ENCODE data around the gene TIAM2.
"Not testable (repeated sequence)": the region's sequence is repeated elsewhere in the genome, so short reads cannot be mapped to it uniquely, and the experiment has no call there.

The TIAM2 gene

DNA sequence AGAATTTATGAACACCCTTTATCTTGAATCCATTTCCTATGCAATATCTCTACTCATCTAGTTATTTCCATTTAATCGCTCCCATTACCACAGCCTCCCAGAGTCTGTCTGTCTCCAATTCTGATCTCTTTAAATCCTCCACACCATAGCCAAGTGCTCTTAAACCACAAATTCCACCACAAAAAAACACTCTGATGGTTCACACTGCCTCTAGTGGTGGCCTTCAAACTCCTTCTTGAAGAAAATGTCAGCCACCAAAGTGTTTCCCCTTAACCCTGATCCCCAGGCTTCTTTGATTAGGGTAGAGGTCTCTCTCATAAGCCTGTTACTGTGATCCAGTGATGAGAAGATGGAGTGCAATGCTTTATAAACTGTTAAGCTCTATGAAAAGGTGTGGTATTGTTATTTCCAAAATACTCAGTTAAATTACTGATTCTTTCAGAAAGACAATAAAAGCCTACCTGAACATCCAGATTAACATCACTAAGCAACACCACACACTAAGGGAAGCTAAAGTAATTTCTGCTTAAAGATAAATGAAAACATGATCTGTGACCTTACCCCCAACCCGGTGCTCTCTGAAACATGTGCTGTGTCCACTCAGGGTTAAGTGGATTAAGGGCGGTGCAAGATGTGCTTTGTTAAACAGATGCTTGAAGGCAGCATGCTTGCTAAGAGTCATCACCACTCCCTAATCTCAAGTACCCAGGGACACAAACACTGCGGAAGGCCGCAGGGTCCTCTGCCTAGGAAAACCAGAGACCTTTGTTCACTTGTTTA is 273.2 kb downstream of the TIAM2 start:
- DNase-seq, result not testable (repeated sequence)

DNA sequence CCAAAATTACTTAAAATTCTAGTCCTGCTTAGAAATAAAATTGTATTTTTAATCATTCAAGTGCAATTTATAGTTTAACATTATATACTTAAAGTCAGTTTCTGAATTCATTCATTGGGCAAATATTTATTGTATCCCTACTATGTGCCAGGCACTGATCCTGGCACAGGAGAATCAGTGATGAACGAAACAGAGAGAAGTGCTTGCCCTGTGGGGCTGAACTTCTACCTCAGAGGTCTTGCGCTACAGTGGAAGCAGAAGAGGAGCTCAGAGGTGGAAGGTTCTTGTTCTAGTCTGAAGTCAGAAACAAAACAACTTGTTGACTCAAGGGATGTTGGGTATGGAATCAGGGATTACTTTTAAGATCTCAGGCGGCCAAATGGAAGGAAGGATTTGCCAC is 274.6 kb downstream of the TIAM2 start:
- no peak for DNase-seq

DNA sequence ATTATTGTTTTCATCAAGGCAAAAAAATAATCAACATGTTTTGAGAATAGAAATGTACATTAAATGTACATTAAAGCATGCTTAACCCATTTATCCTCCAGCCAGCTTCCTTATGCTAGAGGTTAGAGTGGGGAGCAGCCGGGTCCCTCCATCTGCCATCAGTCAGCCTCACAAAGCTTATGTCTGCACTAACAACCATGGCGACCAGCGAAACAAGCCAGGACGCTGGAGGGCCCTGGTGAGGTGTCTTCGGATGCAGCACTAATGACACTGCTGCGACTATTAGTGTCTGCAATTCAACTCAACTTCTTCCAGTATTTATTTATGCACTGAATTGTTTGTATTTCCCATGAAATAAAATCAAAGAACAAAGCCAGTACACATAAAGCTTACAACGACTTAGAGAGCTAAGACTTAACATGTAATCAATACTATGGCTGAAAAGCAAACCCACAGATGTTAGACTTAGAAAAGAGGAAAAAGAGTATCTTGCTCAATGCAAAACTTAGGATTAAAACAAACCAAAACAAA is 275.5 kb downstream of the TIAM2 start:
- no peak for DNase-seq

DNA sequence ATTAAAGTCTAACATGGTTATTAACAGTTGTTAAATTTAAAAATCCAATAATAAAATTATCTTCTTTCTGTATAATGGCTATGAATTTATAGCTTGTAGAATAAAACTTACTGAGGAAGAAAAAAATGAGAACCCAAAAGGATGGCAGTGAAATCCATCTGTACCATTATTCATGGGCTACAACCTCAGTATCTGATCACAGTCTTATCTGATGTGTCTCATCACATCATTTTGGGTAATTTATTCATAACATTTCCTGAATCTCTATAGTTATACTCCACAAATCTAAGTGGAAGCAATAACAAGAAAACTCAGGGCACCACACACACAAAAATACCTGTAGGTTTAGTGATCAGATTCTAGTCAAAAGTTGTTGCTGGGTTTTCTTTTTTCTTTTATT is 276.0 kb downstream of the TIAM2 start:
- DNase-seq, result no peak

DNA sequence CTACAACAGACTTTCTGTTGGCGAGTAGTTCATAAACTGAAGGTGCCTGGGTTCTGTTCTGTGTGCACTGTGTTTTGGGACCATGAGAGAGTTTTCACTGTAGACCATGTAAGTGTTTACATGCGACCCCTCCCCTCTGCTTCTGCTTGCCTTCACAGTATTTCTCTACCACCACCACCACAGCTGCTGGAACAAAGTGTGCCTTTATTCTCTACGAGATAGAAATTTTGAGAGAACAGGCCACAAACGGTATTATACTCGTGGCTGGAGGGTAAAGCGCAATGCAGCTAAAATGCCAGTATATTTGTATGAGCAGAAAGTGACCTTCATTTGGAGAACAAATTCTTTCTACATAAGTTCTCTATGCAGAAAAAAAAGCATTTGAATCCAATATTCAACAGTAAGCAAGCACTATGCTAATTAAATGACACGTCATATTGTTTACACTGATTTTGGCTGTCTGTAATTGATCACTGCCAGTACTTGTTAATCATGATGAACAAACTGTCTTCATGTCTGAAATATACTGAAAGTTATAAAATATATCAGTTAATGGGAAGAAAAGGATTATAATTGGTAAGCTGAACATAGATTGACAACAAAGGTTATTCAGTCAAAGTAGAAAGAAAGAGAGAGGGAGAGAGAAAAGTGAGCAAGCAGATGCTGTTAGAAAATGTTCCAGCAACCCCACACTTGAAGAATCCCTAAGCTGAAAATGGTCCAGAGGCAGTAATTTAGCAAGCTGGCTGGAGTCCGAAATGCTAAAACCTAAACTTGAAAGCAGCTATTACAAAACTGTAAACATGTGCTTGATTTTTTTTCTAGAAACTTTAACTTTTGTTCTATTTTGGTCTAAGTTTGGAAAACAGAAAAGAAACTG is 277.5 kb downstream of the TIAM2 start:
- DNase-seq, result no peak

DNA sequence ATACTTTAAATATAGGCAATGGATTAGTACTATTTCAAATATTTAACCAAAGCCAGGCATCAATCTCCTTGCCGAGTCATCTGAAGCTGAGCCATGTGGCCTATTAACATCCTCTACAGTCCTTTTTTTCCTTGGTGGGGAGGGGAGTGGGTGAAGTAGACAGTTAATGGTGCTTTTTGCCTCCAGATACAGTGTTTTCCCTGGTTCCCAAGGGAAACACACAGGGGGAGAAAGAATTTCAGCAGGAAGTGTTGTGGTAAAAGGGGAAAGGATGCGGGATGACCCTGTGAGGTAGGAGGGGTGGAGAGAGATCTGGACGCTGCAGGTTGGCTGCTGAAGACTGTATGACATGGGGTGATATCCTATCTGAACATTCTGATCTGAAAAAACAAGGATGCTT is 278.3 kb downstream of the TIAM2 start:
- no peak for DNase-seq

DNA sequence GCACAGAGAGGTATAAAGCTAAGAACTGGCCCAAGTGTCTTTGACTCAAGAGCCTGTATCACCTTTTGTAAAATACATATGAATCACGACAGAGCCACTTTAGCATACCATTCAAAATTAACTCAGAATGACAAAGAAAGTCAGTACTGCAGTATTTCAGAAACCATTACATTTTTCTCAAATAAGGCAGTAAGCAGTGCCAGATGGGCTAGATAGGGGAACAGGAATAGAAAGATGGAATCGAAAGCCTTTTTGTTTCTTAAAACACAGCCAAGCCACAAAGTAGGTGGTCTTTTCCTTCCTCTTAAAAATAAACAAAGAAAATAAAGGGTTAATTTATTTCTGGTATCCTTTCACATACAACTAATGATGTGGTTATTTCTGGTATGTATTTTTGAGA is 279.0 kb downstream of the TIAM2 start:
- no peak for DNase-seq

DNA sequence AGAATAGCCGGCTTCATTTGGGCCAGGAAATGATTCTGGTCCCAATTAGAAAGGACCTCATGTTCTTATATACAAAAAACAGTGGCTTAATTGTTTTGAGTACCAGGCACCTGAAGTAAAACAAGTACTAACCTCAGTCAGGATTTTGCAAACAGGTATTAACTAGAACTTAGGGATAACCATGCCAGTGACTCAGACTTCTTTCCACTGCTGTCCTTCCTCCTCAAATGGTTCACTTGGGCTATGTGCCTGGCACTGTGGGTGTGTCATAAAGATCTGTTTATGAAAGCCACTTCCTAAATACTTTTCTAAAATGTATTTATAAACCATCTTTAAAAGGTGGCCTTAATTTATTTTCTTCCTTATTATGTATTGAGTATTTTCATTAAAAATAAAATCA is 279.4 kb downstream of the TIAM2 start:
- no peak for DNase-seq

DNA sequence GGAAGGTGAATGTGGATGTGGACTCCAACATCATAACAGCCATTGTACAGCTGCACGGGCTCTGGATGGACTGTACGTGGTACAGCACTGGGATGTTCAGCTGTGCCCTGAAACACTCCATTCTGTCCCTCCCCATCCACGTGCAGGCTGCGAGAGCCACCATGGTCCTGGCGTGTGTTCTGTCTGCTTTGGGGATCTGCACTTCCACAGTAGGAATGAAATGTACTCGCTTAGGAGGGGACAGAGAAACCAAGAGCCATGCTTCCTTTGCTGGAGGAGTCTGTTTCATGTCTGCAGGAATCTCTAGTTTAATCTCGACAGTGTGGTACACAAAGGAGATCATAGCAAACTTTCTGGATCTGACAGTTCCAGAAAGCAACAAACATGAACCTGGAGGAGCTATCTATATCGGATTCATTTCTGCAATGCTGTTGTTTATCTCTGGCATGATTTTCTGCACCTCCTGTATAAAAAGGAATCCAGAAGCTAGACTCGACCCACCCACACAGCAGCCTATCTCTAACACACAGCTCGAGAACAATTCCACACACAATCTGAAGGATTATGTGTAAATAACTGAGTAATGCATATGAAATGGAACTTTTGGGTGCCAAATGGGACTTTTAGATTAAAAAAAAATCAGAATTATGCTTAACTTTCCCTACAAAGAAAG is 280.8 kb downstream of the TIAM2 start:
- no peak for DNase-seq

DNA sequence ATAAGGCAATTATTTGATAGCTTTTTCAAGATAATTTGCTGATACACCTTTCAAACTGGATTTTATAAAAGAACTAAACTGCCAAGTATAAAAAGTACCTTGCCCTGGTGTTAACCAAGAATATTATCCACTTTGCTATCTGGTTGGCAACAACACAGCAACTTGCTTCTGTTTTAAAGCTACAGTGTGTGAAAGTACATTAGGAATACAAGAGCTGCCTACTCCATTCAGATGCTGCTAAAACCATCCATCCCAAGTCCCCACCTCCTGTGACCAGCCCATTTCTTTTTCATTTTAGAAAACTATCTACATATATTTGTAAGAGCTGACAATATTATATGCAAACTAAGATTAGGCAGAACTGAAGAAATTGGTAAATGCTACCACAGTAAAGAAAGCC is 281.5 kb downstream of the TIAM2 start:
- no peak for DNase-seq

DNA sequence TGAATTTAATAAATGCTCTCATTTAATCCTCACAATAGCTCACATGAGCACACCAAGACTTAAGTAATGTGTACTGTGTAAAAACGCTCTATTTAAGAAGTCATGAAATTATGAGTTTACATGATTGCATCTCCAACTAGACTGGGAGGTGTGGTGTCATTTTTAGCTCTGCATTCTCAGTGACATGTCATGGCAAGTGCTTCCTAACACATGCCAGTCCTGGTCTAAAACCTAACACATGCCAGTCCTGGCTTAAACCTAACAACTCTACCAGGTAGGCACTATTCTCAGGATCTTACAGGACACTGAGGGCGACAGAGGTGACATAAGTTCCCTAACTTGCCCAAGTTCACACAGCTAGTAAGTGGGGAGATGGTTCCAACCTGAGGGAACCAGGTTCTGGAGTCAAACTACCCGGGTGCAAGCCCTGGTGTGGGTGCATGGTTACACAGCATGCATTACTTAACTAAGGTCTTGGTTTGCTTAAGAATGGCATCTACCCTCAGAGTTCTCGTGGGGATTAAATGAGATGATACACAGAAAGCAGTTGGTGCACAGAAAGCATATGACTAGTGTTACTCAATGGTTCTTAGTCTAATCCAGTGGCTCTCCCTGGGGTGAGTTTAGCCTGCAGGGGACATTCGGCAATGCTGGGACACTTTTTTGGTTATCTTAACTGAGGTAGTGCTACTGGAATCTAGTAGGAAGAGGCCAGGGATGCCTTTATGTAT is 283.4 kb downstream of the TIAM2 start:
- no peak for DNase-seq

DNA sequence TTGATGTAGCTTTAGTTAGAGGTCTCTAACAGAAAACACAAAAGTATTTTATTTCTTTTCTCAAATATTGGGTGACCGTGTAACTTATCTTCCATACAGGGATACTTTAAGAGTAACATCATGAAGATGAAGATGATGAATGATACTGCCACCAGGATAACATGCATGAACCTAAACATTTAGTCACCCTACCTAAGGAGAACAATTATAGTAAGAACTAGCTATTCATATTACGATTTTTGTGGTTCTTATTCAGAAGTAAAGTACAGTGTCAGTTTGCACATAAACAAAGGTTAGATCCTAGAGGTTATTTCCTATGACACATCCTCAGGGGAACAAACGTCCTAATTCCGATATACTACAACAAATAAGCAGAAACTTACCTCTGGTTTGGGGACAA is 289.7 kb downstream of the TIAM2 start:
- DNase-seq, result no peak

DNA sequence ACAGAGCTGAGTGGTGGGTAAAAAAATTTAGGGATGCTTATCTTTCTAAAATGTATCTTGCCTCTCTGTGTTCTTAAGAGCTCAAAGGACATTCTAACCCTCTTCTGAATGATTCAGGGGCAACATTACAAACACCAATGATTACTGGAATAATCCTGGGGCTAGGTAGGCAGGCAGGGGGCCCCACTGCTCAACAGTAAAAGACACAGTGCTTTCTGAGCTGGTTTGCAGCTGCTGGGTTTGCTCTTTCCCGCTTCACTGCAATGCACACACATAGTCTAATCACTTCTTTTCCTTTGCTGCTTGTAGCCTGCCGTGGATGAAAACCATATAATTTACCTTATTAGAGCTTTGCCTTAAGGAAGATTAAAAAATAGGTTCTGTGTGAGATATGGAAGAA is 292.6 kb downstream of the TIAM2 start:
- no peak for DNase-seq

DNA sequence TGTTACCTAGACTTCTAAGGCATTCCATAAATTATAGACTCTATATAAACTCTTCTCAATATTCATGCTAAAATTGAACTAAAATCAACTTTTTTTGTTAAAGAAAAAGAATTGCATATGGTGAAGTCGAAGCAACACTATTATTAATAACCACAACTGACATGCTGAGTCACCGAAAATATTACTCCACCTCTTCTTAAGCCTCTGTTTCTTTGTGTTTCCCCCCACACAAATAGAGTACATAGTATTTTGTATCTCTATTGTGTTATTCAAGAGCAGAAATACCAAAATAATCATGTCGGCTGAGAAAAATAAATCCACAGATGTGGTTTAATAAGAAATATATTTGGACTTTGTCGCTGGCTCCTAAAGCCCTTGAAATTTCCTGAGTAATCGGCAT is 295.4 kb downstream of the TIAM2 start:
- DNase-seq, result no peak

DNA sequence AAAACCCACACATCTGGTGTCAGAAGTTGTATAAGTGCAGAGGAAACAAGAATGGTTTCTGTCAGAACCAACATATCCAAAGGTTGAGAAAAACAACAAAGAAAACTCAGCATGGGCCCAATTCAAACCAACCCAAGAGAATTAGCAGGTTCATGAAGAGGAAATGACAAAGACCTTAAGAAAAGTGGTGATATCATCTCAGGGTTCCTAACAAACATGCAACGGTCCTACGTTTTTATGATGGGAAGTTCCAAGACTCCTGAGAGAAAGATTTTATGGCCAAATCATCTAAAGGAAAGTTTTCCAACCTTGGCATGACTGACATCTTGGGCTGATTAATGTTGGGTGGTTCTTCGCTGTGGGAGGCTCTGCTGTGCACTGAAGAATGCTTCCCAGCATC is 296.2 kb downstream of the TIAM2 start:
- DNase-seq, result no peak

DNA sequence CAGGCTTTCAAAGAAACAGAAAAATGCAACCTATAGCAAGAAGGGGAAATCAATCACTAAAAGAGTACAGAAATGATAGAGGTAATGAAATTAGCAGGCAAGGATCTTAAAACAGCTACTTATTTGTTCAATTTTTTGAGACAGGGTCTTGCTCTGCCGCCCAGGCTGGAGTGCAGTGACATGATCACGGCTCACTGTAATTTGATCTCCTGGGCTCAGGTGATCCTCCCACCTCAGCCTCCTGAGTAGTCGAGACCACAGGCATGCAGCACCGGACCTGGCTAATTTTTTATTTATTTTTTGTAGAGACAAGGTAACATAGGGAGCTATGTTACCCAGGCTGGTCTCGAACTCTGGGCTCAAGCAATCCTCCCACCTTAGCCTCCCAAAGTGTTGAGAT is 297.6 kb downstream of the TIAM2 start:
- no peak for DNase-seq

DNA sequence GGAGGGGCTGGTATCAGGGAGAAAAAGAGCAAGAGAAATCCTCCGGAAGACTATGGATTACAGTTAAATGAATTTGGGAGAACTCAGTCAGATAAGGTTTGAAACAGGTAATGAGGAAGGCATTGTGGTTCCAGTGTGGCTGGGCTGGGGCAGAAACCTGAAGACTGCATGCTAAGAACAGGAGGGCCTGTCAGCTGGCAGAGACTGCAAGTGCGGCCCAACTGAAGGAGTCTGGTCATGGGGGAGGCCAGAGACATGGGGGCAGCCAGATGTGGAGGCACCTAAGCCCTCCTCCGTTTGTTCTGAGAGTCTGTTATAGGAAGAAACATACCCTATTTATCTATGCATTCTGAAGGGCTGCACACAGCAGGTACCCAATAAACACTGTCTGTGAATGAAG is 302.6 kb downstream of the TIAM2 start:
- no peak for DNase-seq

DNA sequence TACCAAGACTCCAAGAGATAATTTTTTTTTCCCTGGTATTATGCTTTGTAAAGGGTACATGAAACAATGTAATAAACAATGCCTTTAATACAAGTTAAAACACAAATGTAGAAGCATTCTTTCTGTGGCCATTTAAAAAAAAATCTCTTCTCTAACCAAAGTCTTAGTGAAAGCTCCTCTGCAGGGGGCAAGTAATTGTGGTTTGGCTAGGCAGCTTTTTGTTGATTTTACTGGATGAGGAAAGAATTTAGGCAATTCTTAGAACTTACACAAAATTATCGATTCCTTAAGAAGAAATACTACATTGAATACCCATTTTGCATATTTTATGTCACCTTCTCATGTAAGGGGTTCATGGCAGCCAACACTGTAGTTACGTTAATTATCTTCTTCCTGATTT is 306.8 kb downstream of the TIAM2 start:
- no peak for DNase-seq

DNA sequence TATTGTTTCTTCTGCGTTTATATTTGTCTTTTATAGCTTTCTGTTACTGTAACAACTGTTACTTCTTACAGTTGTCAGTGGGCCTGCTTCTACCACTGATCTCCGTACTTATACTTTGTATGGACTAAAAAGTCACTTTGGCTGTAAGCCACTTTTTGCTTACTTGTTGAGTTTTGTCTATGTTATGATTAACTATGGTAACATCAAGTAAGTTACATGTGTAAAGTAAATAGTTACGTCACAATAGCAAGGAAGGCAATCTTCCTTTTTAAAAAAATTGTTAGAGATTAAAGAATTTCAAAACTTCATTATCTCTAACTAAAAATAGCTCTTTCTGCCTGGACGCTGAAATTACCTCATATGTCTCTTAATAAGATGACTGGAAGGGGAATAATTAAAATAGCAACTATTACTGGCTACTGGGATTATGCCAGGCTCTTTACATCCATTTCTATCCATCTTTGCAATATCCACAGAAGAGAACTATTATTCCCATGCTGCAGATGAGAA is 308.3 kb downstream of the TIAM2 start:
- DNase-seq, result no peak

DNA sequence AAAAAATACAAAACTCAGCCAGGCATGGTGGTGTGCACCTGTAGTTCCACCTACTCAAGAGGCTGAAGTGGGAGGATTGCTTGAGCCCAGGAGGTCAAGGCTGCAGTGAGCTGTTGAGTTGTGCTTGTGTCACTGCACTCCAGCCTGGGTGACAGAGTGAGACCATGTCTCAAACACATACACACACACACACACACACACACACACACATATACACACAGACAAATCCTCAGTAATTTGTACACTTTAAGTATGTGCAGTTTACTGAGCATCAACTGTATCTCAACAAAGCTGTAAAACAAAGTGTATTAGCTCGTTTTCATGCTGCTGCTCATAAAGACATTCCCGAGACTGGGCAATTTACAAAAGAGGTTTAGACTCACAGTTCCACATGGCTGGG is 311.8 kb downstream of the TIAM2 start:
- DNase-seq, result no peak

All from activated CD8-positive, alpha-beta memory T cell treated with anti-CD3 and anti-CD28 coated beads, Interleukin-2, amount 50 U/mL, for 4 hours (primary cell).